HEK293 (cell line): ENCODE measurements around the gene ZNF76.

Source experiments
- CTCF ChIA-PET: fragments of 350-600 bp; formaldehyde crosslinking; extraction: SDS; loops from one replicate; lab custom pipeline; 2021; ENCODE audit warnings: antibody characterized with exemption; lab: Yijun Ruan, JAX
- POLR2A ChIA-PET: fragments of 300-600 bp; formaldehyde crosslinking; extraction: SDS; loops from one replicate; lab custom pipeline; 2020; ENCODE audit warnings: antibody characterized with exemption, inconsistent platforms; lab: Yijun Ruan, JAX
- H3K27ac ChIP-seq: fragments of 200-500 bp; sonication (Bioruptor generic); 2 replicates; pipeline ENCODE4 v1.5.1; 2014; ENCODE audit warnings: low read depth, low read length, control low read depth, inconsistent platforms; ENCODE audit errors: extremely low read depth
- H3K36me3 ChIP-seq, 2 experiments: fragments of 200-500 bp in 1 of 2; sonication (Bioruptor generic) in 1 of 2; 1 replicate in 1 of 2; 2 replicates in 1 of 2; pipeline ENCODE4 v1.5.1; 2014 to 2017; ENCODE audit warnings: inconsistent platforms in 2 of 2, low read length in 2 of 2; ENCODE audit not compliant: control insufficient read depth in 2 of 2, insufficient read depth in 1 of 2
- H3K4me1 ChIP-seq: fragments of 200-500 bp; sonication (Bioruptor generic); 2 replicates; pipeline ENCODE4 v1.5.1; 2014; ENCODE audit warnings: mild to moderate bottlenecking, low read length, inconsistent platforms; ENCODE audit not compliant: control insufficient read depth, insufficient read depth
- H3K4me3 ChIP-seq: 2 replicates; pipeline ENCODE4 v1.5.1; 2011; ENCODE audit warnings: low read depth, mild to moderate bottlenecking, control low read depth, low read length, moderate library complexity
- H3K9me3 ChIP-seq: fragments of 200-500 bp; sonication (Bioruptor generic); 2 replicates; pipeline ENCODE4 v1.5.1; 2014; ENCODE audit warnings: low read depth, low read length, inconsistent platforms; ENCODE audit not compliant: control insufficient read depth, insufficient read depth
- AEBP2 ChIP-seq: fragments of 450-650 bp; formaldehyde crosslinking; IDR thresholded peaks from 2 replicates; pipeline ENCODE4 v1.5.1; 2016; ENCODE audit warnings: missing biosample characterization, missing genetic modification characterization, borderline replicate concordance
- BCL11A ChIP-seq: fragments of 450-650 bp; formaldehyde crosslinking; IDR thresholded peaks from 2 replicates; pipeline ENCODE4 v1.5.1; 2016; ENCODE audit warnings: low read depth, missing biosample characterization, missing genetic modification characterization
- EGR2 ChIP-seq: fragments of 450-650 bp; formaldehyde crosslinking; IDR thresholded peaks from 2 replicates; pipeline ENCODE4 v1.5.1; 2016; ENCODE audit warnings: low read depth, missing biosample characterization, missing genetic modification characterization
- GFI1B ChIP-seq: fragments of 450-650 bp; formaldehyde crosslinking; IDR thresholded peaks from 2 replicates; pipeline ENCODE4 v1.5.1; 2016; ENCODE audit warnings: missing biosample characterization, missing genetic modification characterization
- KLF1 ChIP-seq: fragments of 450-650 bp; formaldehyde crosslinking; IDR thresholded peaks from 2 replicates; pipeline ENCODE4 v1.5.1; 2016; ENCODE audit warnings: missing biosample characterization, missing genetic modification characterization
- KLF10 ChIP-seq: fragments of 450-650 bp; IDR thresholded peaks from 2 replicates; pipeline ENCODE4 v1.5.1; 2018; ENCODE audit warnings: missing biosample characterization, mild to moderate bottlenecking, missing genetic modification characterization
- RBAK ChIP-seq: fragments of 450-650 bp; formaldehyde crosslinking; IDR thresholded peaks from 2 replicates; pipeline ENCODE4 v1.5.1; 2016; ENCODE audit warnings: missing biosample characterization, missing genetic modification characterization
- SETDB1 ChIP-seq: IDR thresholded peaks from one replicate; pipeline ENCODE4 v1.6.1; 2017; ENCODE audit warnings: mild to moderate bottlenecking, low read length, moderate library complexity, mixed read lengths; ENCODE audit not compliant: insufficient read length
- ZBTB1 ChIP-seq: fragments of 450-650 bp; formaldehyde crosslinking; IDR thresholded peaks from 2 replicates; pipeline ENCODE4 v1.5.1; 2016; ENCODE audit warnings: missing biosample characterization, missing genetic modification characterization
- ZBTB10 ChIP-seq: fragments of 450-650 bp; formaldehyde crosslinking; IDR thresholded peaks from 2 replicates; pipeline ENCODE4 v1.5.1; 2016; ENCODE audit warnings: missing biosample characterization, missing genetic modification characterization
- ZFHX2 ChIP-seq: fragments of 450-650 bp; formaldehyde crosslinking; conservative IDR thresholded peaks from 2 replicates; pipeline ENCODE4 v1.5.1; 2016; ENCODE audit warnings: missing biosample characterization, missing genetic modification characterization
- ZFP37 ChIP-seq: fragments of 450-650 bp; formaldehyde crosslinking; IDR thresholded peaks from 2 replicates; pipeline ENCODE4 v1.5.1; 2016; ENCODE audit warnings: missing biosample characterization, missing genetic modification characterization
- ZNF10 ChIP-seq: fragments of 450-650 bp; formaldehyde crosslinking; IDR thresholded peaks from 2 replicates; pipeline ENCODE4 v1.5.1; 2017; ENCODE audit warnings: missing biosample characterization, missing genetic modification characterization
- ZNF214 ChIP-seq: fragments of 450-650 bp; formaldehyde crosslinking; IDR thresholded peaks from 2 replicates; pipeline ENCODE4 v1.5.1; 2017; ENCODE audit warnings: missing biosample characterization, mild to moderate bottlenecking, missing genetic modification characterization, borderline replicate concordance
- ZNF221 ChIP-seq: fragments of 450-650 bp; formaldehyde crosslinking; IDR thresholded peaks from 2 replicates; pipeline ENCODE4 v1.5.1; 2017; ENCODE audit warnings: missing biosample characterization, missing genetic modification characterization, borderline replicate concordance
- ZNF23 ChIP-seq: fragments of 450-650 bp; formaldehyde crosslinking; IDR thresholded peaks from 2 replicates; pipeline ENCODE4 v1.5.1; 2016; ENCODE audit warnings: missing biosample characterization, missing genetic modification characterization, borderline replicate concordance
- ZNF335 ChIP-seq: fragments of 450-650 bp; formaldehyde crosslinking; conservative IDR thresholded peaks from 2 replicates; pipeline ENCODE4 v1.5.1; 2016; ENCODE audit warnings: missing biosample characterization, missing genetic modification characterization
- ZNF366 ChIP-seq: fragments of 450-650 bp; formaldehyde crosslinking; conservative IDR thresholded peaks from 2 replicates; pipeline ENCODE4 v1.5.1; 2016; ENCODE audit warnings: missing biosample characterization, missing genetic modification characterization
- ZNF449 ChIP-seq: fragments of 450-650 bp; formaldehyde crosslinking; IDR thresholded peaks from 2 replicates; pipeline ENCODE4 v1.5.1; 2017; ENCODE audit warnings: missing biosample characterization, mild to moderate bottlenecking, missing genetic modification characterization, moderate library complexity
- ZNF544 ChIP-seq: fragments of 450-650 bp; formaldehyde crosslinking; IDR thresholded peaks from 2 replicates; pipeline ENCODE4 v1.5.0; 2017; ENCODE audit warnings: missing biosample characterization, missing genetic modification characterization
- ZNF558 ChIP-seq: fragments of 450-650 bp; formaldehyde crosslinking; IDR thresholded peaks from 2 replicates; pipeline ENCODE4 v1.5.1; 2016; ENCODE audit warnings: missing biosample characterization, missing genetic modification characterization
- ZNF580 ChIP-seq: fragments of 450-650 bp; formaldehyde crosslinking; IDR thresholded peaks from 2 replicates; pipeline ENCODE4 v1.5.1; 2016; ENCODE audit warnings: missing biosample characterization, missing genetic modification characterization
- ZNF621 ChIP-seq: fragments of 450-650 bp; formaldehyde crosslinking; IDR thresholded peaks from 2 replicates; pipeline ENCODE4 v1.5.1; 2017; ENCODE audit warnings: missing biosample characterization, missing genetic modification characterization
- ZNF664 ChIP-seq: fragments of 450-650 bp; formaldehyde crosslinking; IDR thresholded peaks from 2 replicates; pipeline ENCODE4 v1.5.1; 2016; ENCODE audit warnings: missing biosample characterization, missing genetic modification characterization
- ZNF677 ChIP-seq: fragments of 450-650 bp; IDR thresholded peaks from 2 replicates; pipeline ENCODE4 v1.5.0; 2018; ENCODE audit warnings: missing biosample characterization, mild to moderate bottlenecking, missing genetic modification characterization, moderate library complexity
- ZNF76 ChIP-seq: fragments of 450-650 bp; formaldehyde crosslinking; IDR thresholded peaks from 2 replicates; pipeline ENCODE4; 2016; ENCODE audit warnings: low read depth, missing biosample characterization, missing genetic modification characterization, borderline replicate concordance
- ZNF776 ChIP-seq: fragments of 450-650 bp; formaldehyde crosslinking; IDR thresholded peaks from 2 replicates; pipeline ENCODE4 v1.5.0; 2017; ENCODE audit warnings: missing biosample characterization, missing genetic modification characterization, borderline replicate concordance
- ZNF837 ChIP-seq: fragments of 450-650 bp; formaldehyde crosslinking; IDR thresholded peaks from 2 replicates; pipeline ENCODE4 v1.5.1; 2016; ENCODE audit warnings: missing biosample characterization, missing genetic modification characterization
- ZNF843 ChIP-seq: fragments of 450-650 bp; formaldehyde crosslinking; IDR thresholded peaks from 2 replicates; pipeline ENCODE4 v1.5.1; 2016; ENCODE audit warnings: missing biosample characterization, missing genetic modification characterization
- ZSCAN23 ChIP-seq: fragments of 450-650 bp; formaldehyde crosslinking; IDR thresholded peaks from 2 replicates; pipeline ENCODE4 v1.5.1; 2016; ENCODE audit warnings: missing biosample characterization, missing genetic modification characterization

Gene ZNF76

GRCh38 chr6:35259194-35259947 lies at the start of gene ZNF76:
Gene ZNF76, plus strand, starts transcription at chr6:35259735. Its CDS starts 21,417 bp downstream, at chr6:35281152.
- Histone ChIP-seq H3K36me3 (no peaks in the 10 kb centered on the region), H3K4me3 (peak within 1 kb of the TSS; percentile 76), H3K4me1 (peaks cover 3% of the 10 kb centered on the region; the same call in 1 of the 2 replicates), H3K27ac (peak within 1 kb of the TSS; percentile 85), H3K9me3 (no peaks in the 10 kb centered on the region)
- CTCF ChIA-PET = interaction anchor here (0.5 to 5.7 kb wide), 6 partner anchors 10 to 207 kb away, joined by 3 to 64 read pairs (median 4); no protein-coding TSS in a partner anchor
- POLR2A ChIA-PET = interaction anchor here (0.5 to 2.1 kb wide), 36 partner anchors 9 to 1267 kb away, joined by 3 to 24 read pairs (median 5); partner anchors contain the start of genes FANCE, RPL10A, RPS10 and SCUBE3
- TF ChIP-seq ZNF580 (tag by site-specific recombination) (peak; percentile 78; the same call in 1 of the 2 replicates), ZNF776 (tag by site-specific recombination) (no peak), GFI1B (tag by site-specific recombination) (no peak; the same call in 1 of the 2 replicates), ZNF558 (tag by site-specific recombination) (peak; percentile 56; the same call in 1 of the 2 replicates), BCL11A (tag by site-specific recombination) (peak; percentile 81), ZFP37 (tag by site-specific recombination) (peak; percentile 19), ZNF664 (no peak), ZNF843 (peak; percentile 66; the same call in 1 of the 2 replicates), ZNF76 (tag by site-specific recombination) (peak; percentile 96), ZFHX2 (peak; percentile 97), ZNF214 (tag by site-specific recombination) (no peak), KLF10 (peak; percentile 95), ZNF677 (tag by site-specific recombination) (peak; percentile 33; the same call in 1 of the 2 replicates), ZBTB10 (tag by site-specific recombination) (peak; percentile 91), ZNF544 (tag by site-specific recombination) (no peak), ZNF837 (tag by site-specific recombination) (no peak), ZNF366 (tag by site-specific recombination) (peak; percentile 46; the same call in 1 of the 2 replicates), ZSCAN23 (tag by site-specific recombination) (0 out of 2 replicates have a peak, but pooled peaks have one; percentile 49), EGR2 (tag by site-specific recombination) (peak; percentile 86), ZBTB1 (no peak), ZNF621 (tag by site-specific recombination) (no peak), SETDB1 (no peak), KLF1 (tag by site-specific recombination) (peak; percentile 80), ZNF335 (tag by site-specific recombination) (peak; percentile 80), RBAK (tag by site-specific recombination) (no peak; the same call in 1 of the 2 replicates), ZNF449 (tag by site-specific recombination) (peak; percentile 59), ZNF23 (tag by site-specific recombination) (no peak), ZNF221 (tag by site-specific recombination) (no peak), ZNF10 (tag by site-specific recombination) (peak; percentile 6; the same call in 1 of the 2 replicates), AEBP2 (tag by site-specific recombination) (no peak)
